Amniotic stem cell (primary cell): ENCODE results near the gene ATG3.
"Not testable (repeated sequence)": the region's sequence is repeated elsewhere in the genome, so short reads cannot be mapped to it uniquely, and the experiment has no call there.

Source experiments
- DNase-seq: peaks from one replicate; lab custom pipeline; 2025; lab: John Stamatoyannopoulos, UW

Gene ATG3

DNA sequence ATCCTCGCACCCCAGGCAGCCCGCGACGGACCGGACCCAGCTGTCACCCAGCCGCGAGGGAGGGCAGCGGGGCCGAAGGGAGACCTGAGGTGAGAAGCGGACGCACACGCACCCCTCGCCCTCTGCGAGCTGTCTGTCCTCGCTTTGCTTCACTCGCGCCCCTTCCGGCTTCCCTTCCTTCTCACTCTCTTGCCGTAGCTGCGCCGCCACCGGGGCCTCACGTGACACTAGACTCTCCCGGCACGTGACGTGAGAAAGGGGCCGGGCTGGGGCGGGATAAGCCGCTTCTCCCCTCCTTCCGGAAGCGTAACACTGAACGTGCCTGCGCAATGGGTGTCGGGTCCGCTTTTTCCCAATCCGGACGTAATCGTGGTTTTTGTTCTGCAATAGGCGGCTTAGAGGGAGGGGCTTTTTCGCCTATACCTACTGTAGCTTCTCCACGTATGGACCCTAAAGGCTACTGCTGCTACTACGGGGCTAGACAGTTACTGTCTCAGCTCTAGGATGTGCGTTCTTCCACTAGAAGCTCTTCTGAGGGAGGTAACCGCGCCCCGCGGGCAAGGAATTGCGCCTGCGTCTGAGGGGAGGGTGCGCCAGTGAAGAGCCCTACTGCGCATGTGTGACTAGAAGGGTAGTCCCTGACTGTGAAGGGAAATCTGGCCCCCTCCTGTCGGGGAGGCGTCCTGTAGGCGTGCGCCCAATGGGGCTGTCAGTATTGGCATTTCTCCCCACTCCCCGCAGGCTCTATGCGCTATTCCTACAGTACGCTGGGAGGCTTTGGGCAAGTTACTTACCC lies at the start of gene ATG3, which contains the start of gene SLC35A5:
TSS of gene ATG3 (minus strand) at position 229 of the 796 bp plus-strand sequence. CDS start 434 bp downstream, outside the sequence.
TSS of gene SLC35A5 (plus strand) at position 312 of the 796 bp plus-strand sequence. CDS start 1,359 bp downstream, outside the sequence.
- DNase-seq: peak; percentile 96

DNA sequence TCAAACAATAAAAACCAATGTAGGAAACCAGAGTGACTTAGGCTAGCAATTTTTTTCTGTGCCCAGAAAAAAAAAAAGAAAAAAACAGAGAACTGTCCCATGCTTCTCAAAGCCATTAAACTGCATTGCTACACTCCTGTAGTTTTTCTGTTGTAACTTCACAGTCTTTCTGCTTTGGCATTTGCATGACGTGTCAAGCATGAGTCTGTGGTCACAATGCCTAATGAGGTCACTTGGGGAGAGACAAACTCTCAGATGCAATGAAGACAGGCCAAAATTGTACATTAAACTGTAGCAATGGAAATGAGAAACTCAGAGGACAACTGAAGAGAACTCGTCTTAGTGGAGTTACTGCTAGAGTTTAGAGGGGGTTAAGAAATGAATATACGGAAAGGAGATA lies 48.4 kb upstream of the ATG3 start:
- DNase-seq: no peak

DNA sequence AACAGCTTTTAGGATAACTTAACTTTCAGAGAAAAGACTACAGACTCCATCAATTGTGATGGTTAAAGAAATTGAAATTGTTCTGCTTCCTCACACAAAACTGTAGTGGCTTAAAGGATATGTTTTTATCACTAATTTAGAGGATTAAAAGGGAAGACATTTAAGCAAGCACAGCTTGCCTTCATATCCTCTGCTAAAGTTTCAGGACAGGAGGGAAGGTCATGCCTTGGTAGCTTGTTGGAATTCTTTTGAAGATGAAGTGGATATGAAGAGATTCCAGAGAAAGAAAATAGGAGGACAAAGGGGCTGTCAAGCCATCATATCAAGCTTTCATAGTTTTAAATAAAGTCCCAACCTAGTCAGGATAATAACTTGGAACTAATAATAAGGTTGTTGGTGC lies 46.1 kb upstream of the ATG3 start:
- DNase-seq: no peak

DNA sequence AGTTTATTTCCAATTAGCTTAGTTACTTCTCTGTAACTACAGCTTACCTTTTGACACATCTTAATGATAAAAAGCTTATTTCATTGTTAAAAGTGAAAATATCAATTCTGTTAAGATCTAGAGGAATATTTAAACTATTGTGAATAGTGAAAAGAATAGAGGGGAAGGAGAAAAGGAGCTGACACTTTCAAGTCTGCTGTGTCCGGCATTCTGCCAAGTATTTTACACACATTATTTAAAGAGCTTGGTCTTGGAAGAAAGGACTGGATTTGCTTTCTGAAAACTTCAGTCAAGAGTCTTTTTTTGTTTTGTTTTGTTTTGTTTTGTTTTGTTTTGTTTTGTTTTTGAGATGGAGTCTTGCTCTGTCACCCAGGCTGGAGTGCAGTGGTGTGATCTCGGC lies 44.3 kb upstream of the ATG3 start:
- DNase-seq: no peak

DNA sequence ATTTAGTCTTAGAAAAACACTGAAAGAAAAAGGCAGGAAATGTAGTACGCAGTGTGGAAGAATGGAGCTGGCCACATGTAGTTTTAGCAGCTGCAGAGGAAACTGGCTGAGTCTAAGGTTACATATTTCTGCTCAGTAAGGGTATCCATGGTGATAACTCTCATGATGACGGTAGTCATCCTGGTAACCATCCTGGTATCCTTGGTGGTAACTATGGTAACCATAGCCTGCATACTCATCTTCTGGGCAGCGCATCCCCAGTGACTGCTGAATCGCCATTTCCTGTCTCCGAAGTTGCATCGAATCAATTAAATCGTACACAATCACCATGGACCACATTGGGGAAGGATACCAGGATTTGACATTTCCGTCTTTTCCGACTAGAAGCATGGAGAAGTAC lies 43.5 kb upstream of the ATG3 start:
- DNase-seq: peak; percentile 16

DNA sequence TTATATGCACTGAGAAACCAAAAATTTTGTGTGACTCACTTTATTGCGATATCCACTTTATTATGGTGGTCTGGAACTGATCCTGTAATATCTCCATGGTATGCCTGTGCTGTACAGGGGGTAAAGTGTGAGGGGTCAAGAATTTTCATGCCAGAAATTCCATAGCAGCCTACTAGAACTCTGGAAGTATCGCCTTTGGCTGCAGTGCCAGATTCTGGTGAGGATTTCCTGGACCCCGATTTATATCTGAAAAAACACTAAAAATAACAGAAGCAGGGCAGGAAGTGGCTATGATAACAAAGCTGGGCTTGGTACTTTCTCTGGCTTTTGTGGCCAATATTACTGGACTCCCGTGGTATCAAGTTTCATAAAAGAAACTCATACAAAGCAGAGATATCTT lies 42.8 kb upstream of the ATG3 start:
- DNase-seq: peak; percentile 16

DNA sequence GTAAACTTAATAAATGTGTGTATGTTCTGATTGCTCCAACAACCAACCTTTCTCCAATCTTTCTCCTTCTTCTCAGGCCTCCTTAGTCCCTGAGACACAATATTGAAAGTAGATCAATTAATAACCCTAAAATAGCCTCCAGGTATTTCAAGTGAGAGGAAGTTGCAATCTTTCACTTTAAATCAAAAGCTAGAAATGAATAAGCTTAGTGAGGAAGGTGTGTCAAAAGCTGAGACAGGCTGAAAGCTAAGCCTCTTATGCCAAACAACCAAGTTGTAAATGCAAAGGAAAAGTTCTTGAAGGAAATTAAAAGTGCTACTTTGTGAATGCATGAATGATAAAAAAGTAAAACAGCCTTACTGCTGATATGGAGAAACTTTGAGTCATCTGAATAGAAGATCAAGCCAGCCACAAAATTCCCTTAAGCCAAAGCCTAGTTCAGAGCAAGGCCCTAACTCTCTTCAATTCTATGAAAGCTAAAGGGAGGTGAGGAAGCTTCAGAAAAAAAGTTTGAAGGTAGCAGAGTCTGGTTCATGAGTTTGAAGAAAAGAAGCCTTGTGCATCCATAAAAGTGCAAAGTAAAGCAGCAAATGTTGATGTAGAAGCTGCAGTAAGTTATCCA lies 40.6 kb upstream of the ATG3 start:
- DNase-seq: no peak

DNA sequence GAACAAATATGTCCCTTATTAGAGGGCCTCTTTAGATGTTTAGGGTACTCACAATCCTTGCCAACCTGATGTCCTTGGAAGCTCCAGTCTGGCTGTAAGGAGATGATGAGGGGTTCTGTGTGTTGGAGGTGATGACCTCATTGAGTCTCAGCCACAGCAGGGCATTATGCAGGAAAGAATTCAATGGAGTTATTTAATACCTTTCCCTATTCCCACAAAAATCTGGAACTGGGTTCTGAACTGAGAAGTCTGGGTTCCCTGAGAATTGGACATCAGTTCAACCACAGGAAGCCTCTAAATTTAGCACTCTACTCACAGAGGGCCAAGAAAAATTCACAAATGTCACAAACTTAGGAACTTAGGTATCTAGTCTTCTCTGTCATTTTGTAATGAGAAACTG lies 37.0 kb upstream of the ATG3 start:
- DNase-seq: no peak

DNA sequence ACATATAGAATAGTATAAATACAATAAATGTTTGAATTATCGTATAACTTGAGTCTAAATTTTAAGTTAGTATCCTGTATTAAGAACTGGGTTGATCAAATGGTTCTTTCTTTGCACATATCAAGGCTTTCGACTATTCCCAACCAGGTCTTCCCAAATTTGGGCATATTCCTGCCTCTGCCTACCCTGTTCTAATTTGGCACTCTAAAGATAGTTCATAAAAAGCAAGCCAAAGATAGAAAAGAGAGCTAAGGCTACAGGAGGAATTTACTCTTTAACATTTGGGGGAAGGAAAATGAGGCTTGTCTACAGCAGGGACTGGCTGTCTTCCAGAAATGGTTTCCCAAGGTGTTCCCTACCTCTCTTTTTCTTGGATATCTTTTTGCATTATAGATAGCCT lies 36.2 kb upstream of the ATG3 start:
- DNase-seq: no peak

DNA sequence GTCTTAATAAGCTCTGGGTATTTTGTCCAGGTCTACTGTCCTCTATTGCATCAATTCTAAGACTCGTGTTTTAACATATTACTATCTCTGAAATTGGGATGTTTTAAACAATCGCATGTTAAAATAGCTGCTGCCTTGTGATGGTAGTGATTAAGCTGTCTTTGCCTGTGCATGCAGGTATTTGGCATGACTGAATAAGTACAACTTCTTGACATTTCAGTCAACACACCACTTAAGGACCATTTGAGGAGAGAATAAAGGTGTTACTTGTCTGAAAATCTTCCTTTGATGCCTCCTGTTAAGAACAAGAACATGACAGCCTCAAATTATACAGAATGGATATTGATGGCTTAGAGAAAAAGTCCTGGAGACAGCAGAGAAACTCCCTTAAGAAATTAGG lies 33.1 kb upstream of the ATG3 start:
- no peak for DNase-seq

DNA sequence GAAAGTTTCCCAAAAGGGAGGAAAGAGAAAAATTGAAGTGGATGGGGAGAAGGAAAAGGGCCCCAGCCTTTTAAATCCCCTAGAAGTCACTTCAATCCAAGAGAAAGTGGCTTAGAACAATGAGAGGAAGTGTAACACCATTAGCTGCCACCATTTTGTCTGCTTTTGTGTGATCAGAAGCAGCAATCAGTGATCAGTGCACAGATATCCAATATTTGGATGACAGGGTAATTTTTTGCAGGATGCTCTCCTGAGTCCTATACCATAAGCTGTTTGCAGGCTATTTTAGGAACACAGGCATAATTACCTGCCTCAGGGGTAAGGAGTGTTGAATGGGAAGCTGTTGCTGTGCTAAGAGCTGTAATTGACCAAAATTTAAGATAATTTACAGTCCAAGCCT lies 31.5 kb upstream of the ATG3 start:
- no peak for DNase-seq

DNA sequence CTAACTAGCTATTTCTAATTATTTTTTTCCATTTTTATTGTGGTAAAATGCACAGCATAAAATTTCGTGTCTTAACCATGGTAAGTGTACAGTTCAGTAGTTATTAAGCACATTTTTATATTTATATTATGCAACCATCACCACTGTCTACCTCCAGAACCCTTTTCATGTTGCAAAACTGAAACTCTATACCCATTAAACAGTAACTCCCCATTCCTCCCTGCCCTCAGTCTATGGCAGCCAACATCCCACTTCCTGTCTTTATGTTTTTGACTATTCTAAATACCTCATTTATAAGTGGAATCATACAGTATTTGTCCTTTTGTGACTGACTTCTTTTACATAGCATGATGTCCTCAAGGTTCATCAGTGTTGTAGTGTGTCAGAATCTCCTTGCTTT lies 25.6 kb upstream of the ATG3 start:
- DNase-seq: no peak

DNA sequence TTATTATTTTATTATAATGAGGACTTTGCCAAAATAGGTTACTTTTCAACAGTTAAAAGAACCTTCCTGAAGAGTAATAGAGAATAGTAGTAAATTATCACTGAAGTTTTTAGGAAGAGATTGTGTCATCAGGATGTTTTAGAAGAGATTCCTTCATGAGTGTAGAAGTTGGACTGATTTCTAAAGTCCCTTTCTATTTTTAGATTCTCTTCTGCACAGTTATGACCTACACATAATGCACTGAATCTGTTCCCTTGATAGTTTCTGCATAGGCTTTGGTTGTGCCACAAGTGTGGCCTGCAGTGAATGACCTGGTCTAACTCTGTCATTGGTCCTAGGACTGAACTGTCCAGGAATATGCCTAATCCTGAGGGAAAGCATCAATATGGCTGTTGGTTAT lies 24.0 kb upstream of the ATG3 start:
- no peak for DNase-seq

DNA sequence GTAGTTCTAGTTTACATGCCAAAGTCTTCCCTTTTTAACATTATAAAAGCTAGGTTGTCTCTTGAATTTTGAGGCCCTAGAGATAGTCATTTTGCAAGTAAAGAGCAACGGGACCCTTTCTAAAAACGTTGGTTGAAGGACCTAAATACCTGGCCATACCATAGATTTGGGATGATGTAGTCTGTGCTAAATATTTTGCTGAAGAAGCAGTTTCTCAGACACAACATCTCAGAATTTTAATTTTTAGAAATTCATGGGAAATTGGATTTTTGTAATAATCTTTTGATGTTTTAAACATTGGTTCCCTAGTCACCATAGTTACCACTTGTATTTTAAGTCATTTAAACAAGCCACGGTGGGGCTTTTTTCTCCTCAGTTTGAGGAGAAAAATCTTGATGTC lies 21.3 kb upstream of the ATG3 start:
- no peak for DNase-seq

DNA sequence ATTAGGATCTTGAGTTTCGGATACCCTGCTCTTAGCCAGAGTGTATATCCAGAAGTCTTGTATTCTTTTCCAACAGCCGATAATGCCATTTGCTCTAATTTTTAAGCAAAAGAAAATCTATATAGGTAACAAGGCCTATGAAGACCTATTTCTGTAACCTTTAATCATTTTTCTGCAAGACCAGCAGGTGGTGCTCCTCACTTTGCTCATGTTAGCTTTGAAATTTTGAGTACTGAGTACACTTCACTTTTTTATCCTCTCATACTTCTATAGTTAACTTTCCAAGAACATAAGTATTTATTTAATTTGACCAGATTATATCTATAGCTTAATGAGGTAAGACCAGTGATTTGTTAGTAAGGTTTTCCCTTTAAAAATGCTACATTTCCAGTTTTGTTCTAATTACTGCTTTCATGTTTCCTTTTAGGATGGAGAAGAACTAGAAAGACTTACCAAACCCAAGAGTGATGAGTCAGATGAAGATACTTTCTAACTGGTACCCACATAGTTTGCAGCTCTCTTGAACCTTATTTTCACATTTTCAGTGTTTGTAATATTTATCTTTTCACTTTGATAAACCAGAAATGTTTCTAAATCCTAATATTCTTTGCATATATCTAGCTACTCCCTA lies 20.6 kb upstream of the ATG3 start:
- DNase-seq: peak; percentile 24

DNA sequence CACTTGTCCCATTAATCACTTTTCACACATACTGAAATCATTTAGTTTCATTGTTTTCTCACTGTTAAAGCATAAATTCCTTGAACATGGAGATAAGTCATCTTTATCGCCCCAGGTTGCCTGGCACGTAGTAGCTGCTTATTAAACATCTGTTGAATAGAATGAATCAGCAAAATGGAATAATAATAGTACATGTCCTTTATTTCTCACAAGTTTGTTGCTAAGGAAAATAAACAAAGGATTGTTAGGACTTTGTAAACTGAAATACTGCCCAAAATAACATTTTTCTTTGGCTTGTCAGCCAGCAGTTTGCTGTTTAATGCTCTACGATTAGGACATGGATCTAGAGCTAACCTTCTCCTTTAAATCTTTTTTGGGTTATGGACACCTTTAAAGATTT lies 17.9 kb upstream of the ATG3 start:
- no peak for DNase-seq

DNA sequence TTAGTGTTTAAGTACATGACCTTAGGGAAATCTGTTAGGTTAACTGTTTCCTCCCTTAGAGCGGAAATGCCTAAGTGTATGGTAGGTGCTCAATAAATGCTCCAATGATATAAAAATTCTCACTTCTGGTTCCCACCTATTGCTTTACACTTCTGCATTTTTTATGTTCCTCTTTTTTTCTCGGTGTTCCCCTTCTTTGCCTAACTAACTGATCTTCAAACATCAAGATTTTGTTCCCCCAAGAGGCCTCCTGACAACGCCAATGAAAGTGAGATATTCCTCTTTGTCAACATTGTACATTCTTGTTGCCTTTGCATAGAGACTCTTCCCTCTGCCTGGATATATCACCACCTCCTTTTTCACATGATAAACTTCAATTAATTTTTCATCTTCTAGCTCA lies 17.5 kb upstream of the ATG3 start:
- DNase-seq: no peak

DNA sequence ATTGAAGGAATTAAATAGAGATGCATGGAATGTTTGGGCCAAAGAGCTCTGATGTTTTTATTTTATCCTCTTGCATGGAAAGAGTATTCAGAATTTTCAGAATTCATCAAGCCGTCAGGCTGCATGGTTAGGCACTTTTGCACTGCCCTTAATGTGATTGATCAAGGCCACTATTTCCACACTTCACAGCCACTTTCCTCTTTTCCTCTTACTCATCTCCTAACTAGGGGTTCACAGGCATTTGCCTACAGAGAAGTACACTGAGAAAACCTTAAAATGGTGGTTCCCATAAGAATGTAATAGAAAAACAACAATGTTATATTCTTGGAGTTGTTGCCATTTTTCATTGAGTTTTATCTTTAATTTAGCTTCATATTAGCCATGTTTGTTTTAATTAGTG lies 10.9 kb upstream of the ATG3 start:
- no peak for DNase-seq

DNA sequence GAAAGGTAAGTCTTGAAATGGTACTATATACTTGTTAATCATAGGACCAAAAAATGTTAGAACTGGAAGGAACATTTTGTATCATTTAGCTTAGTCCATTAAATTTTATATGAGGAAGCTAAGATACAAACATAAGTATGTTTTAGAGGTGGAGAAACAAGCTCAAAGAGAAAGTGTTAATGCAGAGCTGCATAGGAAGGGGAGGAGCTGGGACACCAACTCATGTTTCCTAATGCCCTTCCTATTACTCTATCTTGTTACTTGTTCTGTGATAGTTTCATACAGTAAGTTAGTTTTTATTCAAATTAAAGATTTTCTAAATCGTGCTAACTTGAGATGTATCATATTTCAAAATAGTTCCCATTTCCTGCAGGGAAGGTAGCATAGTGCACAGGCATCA lies 7.5 kb upstream of the ATG3 start:
- no peak for DNase-seq

DNA sequence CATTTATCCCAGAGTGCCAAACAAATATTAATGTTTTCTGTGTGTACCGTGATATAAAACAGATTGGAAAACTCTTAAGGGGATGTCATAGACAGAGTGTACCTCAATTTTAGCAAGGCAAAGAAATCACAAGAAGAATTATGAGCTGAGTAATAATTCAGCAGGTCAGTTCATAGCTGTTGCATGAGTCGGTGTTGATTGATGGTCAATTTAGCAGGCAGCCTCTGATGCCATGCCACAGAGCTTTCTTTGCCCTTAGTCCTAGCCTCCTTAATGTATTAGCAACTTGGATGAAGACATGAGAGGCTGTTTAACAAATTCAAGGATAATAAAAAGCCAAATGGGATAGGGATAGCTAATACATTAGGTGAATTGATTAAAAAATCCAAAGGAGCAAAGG lies 6.9 kb upstream of the ATG3 start:
- DNase-seq: no peak

DNA sequence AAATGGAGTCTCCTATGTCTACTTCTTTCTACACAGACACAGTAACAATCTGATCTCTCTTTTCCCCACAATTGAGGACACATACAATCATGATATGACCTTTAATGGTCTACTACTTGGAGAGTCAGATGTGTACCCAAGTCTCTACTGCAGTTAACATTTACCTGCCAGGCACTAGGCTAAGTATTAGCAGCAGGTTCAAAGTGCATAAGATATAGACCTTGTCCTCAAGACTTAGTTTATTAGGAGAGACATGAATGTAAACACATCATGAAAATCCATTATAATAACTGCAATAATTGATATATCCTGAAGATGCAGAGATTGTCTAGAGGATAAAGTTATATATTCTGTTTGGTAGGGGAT lies 3.2 kb upstream of the ATG3 start:
- DNase-seq: no peak

DNA sequence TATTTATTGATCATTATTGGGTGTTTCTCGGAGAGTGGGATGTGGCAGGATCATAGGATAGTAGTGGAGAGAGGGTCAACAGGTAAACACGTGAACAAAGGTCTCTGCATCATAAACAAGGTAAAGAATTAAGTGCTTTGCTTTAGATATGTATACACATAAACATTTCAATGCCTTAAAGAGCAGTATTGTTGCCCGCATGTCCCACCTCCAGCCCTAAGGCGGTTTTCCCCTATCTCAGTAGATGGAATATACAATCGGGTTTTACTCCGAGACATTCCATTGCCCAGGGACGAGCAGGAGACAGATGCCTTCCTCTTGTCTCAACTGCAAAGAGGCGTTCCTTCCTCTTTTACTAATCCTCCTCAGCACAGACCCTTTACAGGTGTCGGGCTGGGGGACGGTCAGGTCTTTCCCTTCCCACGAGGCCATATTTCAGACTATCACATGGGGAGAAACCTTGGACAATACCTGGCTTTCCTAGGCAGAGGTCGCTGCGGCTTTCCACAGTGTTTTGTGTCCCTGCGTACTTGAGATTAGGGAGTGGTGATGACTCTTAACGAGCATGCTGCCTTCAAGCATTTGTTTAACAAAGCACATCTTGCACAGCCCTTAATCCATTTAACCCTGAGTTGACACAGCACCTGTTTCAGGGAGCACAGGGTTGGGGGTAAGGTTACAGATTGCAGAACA lies 2.6 kb upstream of the ATG3 start:
- DNase-seq: not testable (repeated sequence)

DNA sequence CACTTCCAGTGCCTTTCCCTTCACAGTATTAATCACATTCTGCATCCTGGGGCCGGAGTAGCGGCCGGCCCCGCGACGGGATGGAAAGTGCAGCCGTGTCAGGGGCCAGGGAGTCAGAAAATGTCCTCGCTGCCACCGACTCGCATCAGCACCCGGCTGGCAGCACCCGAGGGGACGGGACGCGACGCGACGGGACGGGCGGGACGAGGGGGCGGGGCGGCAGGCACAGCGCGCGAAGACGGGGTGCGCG lies 353 bp downstream of the ATG3 start:
- DNase-seq: no peak
